ENCODE measurements around the gene KCTD2. TPM values are rescaled to one million over a fixed set of nuclear protein-coding genes. Genes with fewer than 3 reads are reported as not detected.

Gene KCTD2
- total and polyA plus RNA-seq, 2 of the 13 experiments (the other 11 are each of a cell fraction or from before 2014, with no cell fraction given): 28.3 to 32.6 TPM

GRCh38 chr17:75109046-75109406 lies 62.0 kb downstream of the KCTD2 start:
- Histone ChIP-seq H3K4me2 (ENCODE audit: low read depth, low read length) (peak overlapping the region; percentile 95), H3K27ac (ENCODE audit: extremely low read length, insufficient read depth, low read length) (no peak overlapping the region), H3K9me3 (ENCODE audit: low read length) (no peaks in the 10 kb centered on the region), H3K4me1 (ENCODE audit: insufficient read depth, low read length) (peaks cover 45% of the 10 kb centered on the region), H3K27me3 (ENCODE audit: control insufficient read depth in 1 of 2, insufficient read depth in 2 of 2, low read length in 2 of 2) (peaks cover 0 to 3% of the 10 kb centered on the region in 2 experiments; a peak in 1 of 5 replicates), H3K36me3 (replicated peaks in 1 of 2; ENCODE audit: control insufficient read depth in 1 of 2, insufficient read depth in 2 of 2, low read length in 2 of 2) (no peaks in the 10 kb centered on the region), H2AFZ (ENCODE audit: low read length) (no peak overlapping the region), H3K9ac (ENCODE audit: insufficient read depth, low read depth, low read length) (peak overlapping the region; percentile 71; the same call in 1 of the 2 replicates), H3K79me2 (ENCODE audit: insufficient read depth, low read length) (peaks cover 8% of the 10 kb centered on the region), H3K4me3 (replicated peaks in 1 of 3; ENCODE audit: insufficient read depth in 1 of 3, low read depth in 2 of 3, low read length in 3 of 3) (peak overlapping the region; percentile 69 to 87 (median 79)), H4K20me1 (ENCODE audit: insufficient read depth, low read length) (no peaks in the 10 kb centered on the region)
- BruUV-seq (replicated peaks): no TSS peak
- ChIA-PET CTCF (ENCODE audit: low intra/inter-chr PET ratio, low total read pairs) (no interaction called here), POLR2A (interaction anchor here (0.5 to 2.0 kb wide), 27 partner anchors 8 to 147 kb away, joined by 3 to 14 read pairs (median 6); partner anchors contain the start of genes ATP5PD, CDR2L, JPT1 and KCTD2)
- no peak for ATAC-seq
- in situ Hi-C loops (cut with HindIII; ENCODE audit: extremely low pct_ligation_motif_present, low pct_unique_long_range_greater_than_20kb) (no loop called here), intact Hi-C loops (cut with micrococcal nuclease; ENCODE audit: unreplicated experiment) (loop anchor here (5.0 kb wide), 2 partner anchors 37 to 303 kb away; no protein-coding TSS in a partner anchor)
- WGBS (ENCODE audit: low lambda C conversion rate): 70% methylated on average over 20 of the region's 22 CpGs
- FAIRE-seq: no peak
- DNase-seq (ENCODE audit: low spot score): no peak
- TF ChIP-seq TGIF2 (CRISPR knock-in tag; IDR thresholded peaks at IDR 0.05) (0 out of 2 replicates have a peak, but pooled peaks have one; percentile 29), SSRP1 (CRISPR knock-in tag; IDR thresholded peaks at IDR 0.05) (peak; percentile 60; the same call in 1 of the 2 replicates), HNRNPL (IDR thresholded peaks at IDR 0.05; ENCODE audit: low read depth, low read length) (0 out of 2 replicates have a peak, but pooled peaks have one; percentile 9), REST (IDR thresholded peaks at IDR 0.05; ENCODE audit: borderline replicate concordance in 1 of 2, low read depth in 1 of 2, low read length in 2 of 2) (no peak), PCBP1 (IDR thresholded peaks at IDR 0.05; ENCODE audit: borderline replicate concordance, low read depth, low read length) (0 out of 2 replicates have a peak, but pooled peaks have one; percentile 29)

All from HepG2 (cell line).